Heart left ventricle (tissue), 16 donors: ENCODE results near the gene KIF1A. TPM values are rescaled to one million over a fixed set of nuclear protein-coding genes. Genes with fewer than 3 reads are reported as not detected.

ENCODE experiments used
- ATAC-seq, 4 donors: fragments of 200-7000 bp; cut with Tn5 transposase; one replicate each; pipeline ENCODE4 v1.9.1; 2020 to 2022; ENCODE audit warnings: moderate library complexity in 4 of 4, mild to moderate bottlenecking in 3 of 4, moderate number of reproducible peaks in 1 of 4
- DNase-seq, 5 donors: peaks; one replicate each; pipeline ENCODE4 v3.0.0-alpha.2; 2020
- H3K27ac ChIP-seq, 12 donors: fragments of 200-600 bp; sonication (generic) in 4 of 12; one replicate each; pipeline versions ENCODE4 v1.5.0 to v1.8.0; 2016 to 2022; ENCODE audit warnings: mild to moderate bottlenecking in 2 of 12
- H3K27me3 ChIP-seq, 9 donors: fragments of 200-600 bp; sonication (generic) in 2 of 9; one replicate each; pipeline versions ENCODE4 v1.5.1 to v1.8.0; 2016 to 2022; ENCODE audit warnings: mild to moderate bottlenecking in 3 of 9
- H3K36me3 ChIP-seq, 9 donors: fragments of 200-600 bp; sonication (generic) in 2 of 9; one replicate each; pipeline versions ENCODE4 v1.5.0 to v1.8.0; 2018 to 2022; ENCODE audit warnings: mild to moderate bottlenecking in 2 of 9
- H3K4me1 ChIP-seq, 12 donors: fragments of 200-600 bp; sonication (generic) in 4 of 12; one replicate each; pipeline versions ENCODE4 v1.5.0 to v1.8.0; 2016 to 2022; ENCODE audit warnings: mild to moderate bottlenecking in 3 of 12
- H3K4me3 ChIP-seq, 12 donors: fragments of 200-600 bp; sonication (generic) in 4 of 12; one replicate each; pipeline versions ENCODE4 v1.5.0 to v1.8.0; 2017 to 2022; ENCODE audit warnings: mild to moderate bottlenecking in 9 of 12, moderate library complexity in 4 of 12
- H3K9me3 ChIP-seq, 12 donors: fragments of 200-600 bp; sonication (generic) in 4 of 12; one replicate each; pipeline versions ENCODE4 v1.5.0 to v1.8.0; 2016 to 2022; ENCODE audit warnings: mild to moderate bottlenecking in 1 of 12
- CTCF ChIP-seq, 12 donors: fragments of 200-600 bp; sonication (generic) in 4 of 12; IDR thresholded peaks; one replicate each; pipeline versions ENCODE4 v1.5.0 to v1.8.0; 2018 to 2022; ENCODE audit warnings: antibody characterized with exemption in 12 of 12, mild to moderate bottlenecking in 5 of 12
- POLR2A ChIP-seq, 2 donors: fragments of 450-650 bp; IDR thresholded peaks; one replicate each; pipeline ENCODE4 v1.6.1; 2017; ENCODE audit warnings: antibody characterized with exemption in 2 of 2, mild to moderate bottlenecking in 2 of 2, moderate library complexity in 2 of 2
- WGBS, 4 donors: extraction: QIAGEN DNeasy Blood & Tissue Kit in 2 of 4; methylation state at CpG; one replicate each; pipeline versions ENCODE4 v1.1.5 to v1.1.7; 2013 to 2018; 5-methylcytosine and 5-hydroxymethylcytosine counted together
- intact Hi-C, 10 donors: fragments of 100-400 bp; cut with DNase I; formaldehyde crosslinking; loops; one replicate each; pipeline versions ENCODE4 v1.11.1 to v1.14.2; 2022
- polyA plus RNA-seq, 2 donors: library from polyadenylated mRNA; stranded (reverse); fragments of 200-250 nt; gene quantifications; one replicate each; pipeline ENCODE4 v1.2.3, GENCODE V29; 2013
- total RNA-seq, 9 donors: library from RNA; depleted of rRNA in 2 of 9; stranded (reverse); fragments of >200 nt in 2 of 9; fragmentation: NEBNext Ultra II Directional in 3 of 9; extraction: Animal tissue kit (Norgen Biotek cat#: 25700) in 3 of 9; gene quantifications; one replicate each; pipeline versions ENCODE4 v1.1.0 to v1.2.4, GENCODE V29; 2016 to 2023
- donor health status: ischemic (EF 13 %, LVEDD 7.1; RV severe dilation, severe dysfunction).
- donor health status: healthy with polysubstance abuse.
- donor health status: DM: no; HTN: yes; CAD: no.
- donor health status: DM: no; HTN: no; CAD: no.
- donor health status: ischemic (EF 25% LVEDD 6.9; RV normal size, moderate dysfunction).
- donor health status: ischemic (EF 25% LVEDD 5.7; RV mildly dilated, moderate dysfunction).
- donor health status: healthy.
- donor health status: DM: yes; HTN: yes; CAD: no.
- donor health status: ischemic (EF 35%, LVEDD 5.7; RV mildly dilated, moderate dysfunction).
- donor health status: nonischemic (EF 11% LVEDD 7.7; RV severe dilation, severe dysfunction).
- donor health status: DM: yes; HTN: yes; CAD: no.
- donor health status: PGD.
- donor health status: ischemic (EF 29% LVEDD 5.4; RV normal size, mild dysfunction).
- donor health status: nonischemic (EF 23%, LVEDD 6.1; RV moderate dilation, normal function).

KIF1A gene
- total and polyA plus RNA-seq, 11 donors, result 0.76 to 25.8 (median 2.7) TPM

- DNase-seq (no peak), ATAC-seq (no peak)
- Histone ChIP-seq H3K36me3 (no peaks in the 10 kb centered on the region), H3K9me3 (peaks cover 0 to 6% (median 0%) of the 10 kb centered on the region in 12 donors), H3K4me1 (peaks cover 0 to 29% (median 7%) of the 10 kb centered on the region in 12 donors), H3K4me3 (no peak overlapping the region), H3K27me3 (peaks cover 33 to 85% (median 67%) of the 10 kb centered on the region in 9 donors), H3K27ac (no peak overlapping the region)
- intact Hi-C loops, result no loop called here
- 18 to 32% (median 29%) methylated on average over 7 of the region's 7 CpGs for WGBS, 4 donors
- TF ChIP-seq POLR2A (IDR thresholded peaks at IDR 0.05), result no peak
- TF ChIP-seq CTCF (IDR thresholded peaks at IDR 0.05), result no peak
These were observed 1.4 kb upstream of the KIF1A start for GRCh38 chr2:240821429-240821778.

- ATAC-seq, result peak in 2 of 4 donors; percentile 10 to 22
- DNase-seq, result peak in 2 of 5 donors; percentile 21 to 47
- H3K4me3 ChIP-seq, result peak overlapping the region in 9 of 12 donors; percentile 6 to 49 (median 15)
- peaks cover 0 to 6% (median 0%) of the 10 kb centered on the region in 12 donors for H3K9me3 ChIP-seq
- no peak overlapping the region for H3K27ac ChIP-seq
- H3K36me3 ChIP-seq, result no peaks in the 10 kb centered on the region
- WGBS, 4 donors, result 1 to 5% (median 2%) methylated on average over 10 to 64 of the region's 64 CpGs
- peaks cover 0 to 29% (median 7%) of the 10 kb centered on the region in 12 donors for H3K4me1 ChIP-seq
- intact Hi-C loops, result no loop called here
- TF ChIP-seq CTCF (IDR thresholded peaks at IDR 0.05) (no peak), POLR2A (IDR thresholded peaks at IDR 0.05) (no peak)
- H3K27me3 ChIP-seq, result peaks cover 33 to 79% (median 67%) of the 10 kb centered on the region in 9 donors
These were observed 799 bp upstream of the KIF1A start for GRCh38 chr2:240820607-240821428.

- Histone ChIP-seq H3K27ac (no peak overlapping the region), H3K27me3 (peaks cover 32 to 67% (median 56%) of the 10 kb centered on the region in 9 donors), H3K9me3 (peaks cover 0 to 10% (median 0%) of the 10 kb centered on the region in 12 donors), H3K4me1 (peaks cover 0 to 29% (median 7%) of the 10 kb centered on the region in 12 donors), H3K4me3 (peak overlapping the region in 11 of 12 donors; percentile 18 to 49 (median 34)), H3K36me3 (no peaks in the 10 kb centered on the region)
- DNase-seq, result peak in 2 of 5 donors; percentile 23 to 49
- TF ChIP-seq POLR2A (IDR thresholded peaks at IDR 0.05), result no peak
- TF ChIP-seq CTCF (IDR thresholded peaks at IDR 0.05), result no peak
- WGBS, 4 donors, result 1 to 2% (median 1%) methylated on average over 9 to 81 of the region's 81 CpGs
- peak in 1 of 4 donors; percentile 19 for ATAC-seq
- intact Hi-C loops, result no loop called here
These were observed 727 bp downstream of the KIF1A start for GRCh38 chr2:240819126-240819857.
